Right atrium auricular region (tissue), 2 donors: ENCODE measurements around the gene KLHL22. TPM values are rescaled to one million over a fixed set of nuclear protein-coding genes. Genes with fewer than 3 reads are reported as not detected.
"Not testable (repeated sequence)": the region's sequence is repeated elsewhere in the genome, so short reads cannot be mapped to it uniquely, and the experiment has no call there.

Source experiments
- DNase-seq: peaks from one replicate; pipeline ENCODE4 v3.0.0-alpha.2; 2019; ENCODE audit warnings: low spot score
- H3K27ac ChIP-seq, 2 donors: fragments of 200-600 bp; sonication (generic); 1 replicate in 1 of 2; 2 replicates in 1 of 2; pipeline ENCODE4 v1.5.1; 2016 to 2019
- H3K27me3 ChIP-seq, 2 donors: fragments of 200-600 bp; sonication (generic); one replicate each; pipeline versions ENCODE4 v1.5.1 to v1.6.0; 2017 to 2019
- H3K36me3 ChIP-seq: fragments of 200-600 bp; sonication (generic); one replicate; pipeline ENCODE4 v1.5.1; 2016
- H3K4me1 ChIP-seq, 2 donors: fragments of 200-600 bp; sonication (generic); one replicate each; pipeline versions ENCODE4 v1.5.1 to v1.6.0; 2017 to 2019
- H3K4me3 ChIP-seq, 2 donors: fragments of 200-600 bp; sonication (generic); 1 replicate in 1 of 2; 2 replicates in 1 of 2; pipeline ENCODE4 v1.5.1; 2017 to 2019; ENCODE audit warnings: mild to moderate bottlenecking in 1 of 2, moderate library complexity in 1 of 2
- H3K9me3 ChIP-seq, 2 donors: fragments of 200-600 bp; sonication (generic); one replicate each; pipeline ENCODE4 v1.5.1; 2019
- total RNA-seq, 2 donors: library from RNA; depleted of rRNA; stranded (reverse); fragments of >200 nt; gene quantifications; one replicate each; pipeline ENCODE4 v1.1.0, GENCODE V29; 2016
- TF ChIP-seq, protein P1 (sequence below), 2 donors: fragments of 200-600 bp; sonication (generic); IDR thresholded peaks; one replicate each; pipeline ENCODE4 v1.5.1; 2019; ENCODE audit warnings: antibody characterized with exemption in 2 of 2

The KLHL22 gene, protein sequence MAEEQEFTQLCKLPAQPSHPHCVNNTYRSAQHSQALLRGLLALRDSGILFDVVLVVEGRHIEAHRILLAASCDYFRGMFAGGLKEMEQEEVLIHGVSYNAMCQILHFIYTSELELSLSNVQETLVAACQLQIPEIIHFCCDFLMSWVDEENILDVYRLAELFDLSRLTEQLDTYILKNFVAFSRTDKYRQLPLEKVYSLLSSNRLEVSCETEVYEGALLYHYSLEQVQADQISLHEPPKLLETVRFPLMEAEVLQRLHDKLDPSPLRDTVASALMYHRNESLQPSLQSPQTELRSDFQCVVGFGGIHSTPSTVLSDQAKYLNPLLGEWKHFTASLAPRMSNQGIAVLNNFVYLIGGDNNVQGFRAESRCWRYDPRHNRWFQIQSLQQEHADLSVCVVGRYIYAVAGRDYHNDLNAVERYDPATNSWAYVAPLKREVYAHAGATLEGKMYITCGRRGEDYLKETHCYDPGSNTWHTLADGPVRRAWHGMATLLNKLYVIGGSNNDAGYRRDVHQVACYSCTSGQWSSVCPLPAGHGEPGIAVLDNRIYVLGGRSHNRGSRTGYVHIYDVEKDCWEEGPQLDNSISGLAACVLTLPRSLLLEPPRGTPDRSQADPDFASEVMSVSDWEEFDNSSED
- 10 to 100 TPM; 16.0 to 21.9 TPM for total RNA-seq

DNA sequence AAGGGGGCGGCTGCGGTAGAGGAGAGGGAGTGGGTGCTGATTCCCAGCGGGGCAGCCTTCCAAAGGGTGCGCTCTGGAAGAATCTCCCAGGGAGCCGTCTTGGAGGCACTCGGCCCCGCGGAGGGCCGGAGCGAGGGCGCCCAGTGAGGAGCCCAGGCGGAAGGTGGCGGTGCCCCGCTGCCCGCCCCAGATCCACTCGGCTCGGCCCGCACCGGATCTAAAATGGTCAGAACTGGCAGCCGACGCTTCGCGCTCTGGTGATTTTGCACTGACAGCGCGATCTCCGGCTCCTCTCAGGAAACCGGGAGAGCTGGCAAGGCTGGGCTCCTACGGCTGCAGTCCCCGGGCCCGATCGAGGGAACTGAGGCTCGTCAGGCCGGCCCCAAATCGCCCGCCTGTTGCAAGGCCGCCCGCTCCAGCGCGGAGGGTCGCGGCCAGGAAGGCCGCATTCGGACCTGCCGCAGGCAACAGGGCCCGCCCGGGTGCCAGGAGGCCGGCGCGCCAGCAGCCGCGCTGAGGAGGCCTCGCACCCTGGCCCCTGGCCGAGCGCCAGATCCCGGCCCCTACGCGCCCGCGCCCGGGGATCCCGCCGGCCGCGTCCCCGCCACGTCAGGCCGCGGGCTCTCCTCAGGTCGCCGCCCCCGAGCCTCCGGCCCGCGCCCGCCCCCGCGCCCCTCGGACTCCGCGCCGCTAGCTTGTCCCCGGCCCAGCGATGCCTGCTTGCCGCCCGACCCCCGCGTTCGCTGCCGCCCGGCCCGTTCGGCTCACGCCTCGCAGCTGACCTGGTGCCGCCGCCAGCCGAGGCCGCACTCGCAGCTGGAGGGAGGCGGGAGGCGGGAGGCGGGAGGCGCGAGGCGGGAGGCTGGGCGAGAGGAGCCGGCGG is at the start of gene KLHL22:
KLHL22 (minus strand) TSS at position 818 of the 883 bp plus-strand sequence. CDS start 6,584 bp downstream, outside the sequence.
- Histone ChIP-seq H3K9me3 (no peaks in the 10 kb centered on the region), H3K27ac (peak within 1 kb of the TSS; percentile 95), H3K4me1 (peaks cover 0 to 22% of the 10 kb centered on the region in 2 donors), H3K4me3 (peak within 1 kb of the TSS; percentile 81 to 86), H3K36me3 (no peaks in the 10 kb centered on the region), H3K27me3 (no peaks in the 10 kb centered on the region)
- TF ChIP-seq, protein P1, sequence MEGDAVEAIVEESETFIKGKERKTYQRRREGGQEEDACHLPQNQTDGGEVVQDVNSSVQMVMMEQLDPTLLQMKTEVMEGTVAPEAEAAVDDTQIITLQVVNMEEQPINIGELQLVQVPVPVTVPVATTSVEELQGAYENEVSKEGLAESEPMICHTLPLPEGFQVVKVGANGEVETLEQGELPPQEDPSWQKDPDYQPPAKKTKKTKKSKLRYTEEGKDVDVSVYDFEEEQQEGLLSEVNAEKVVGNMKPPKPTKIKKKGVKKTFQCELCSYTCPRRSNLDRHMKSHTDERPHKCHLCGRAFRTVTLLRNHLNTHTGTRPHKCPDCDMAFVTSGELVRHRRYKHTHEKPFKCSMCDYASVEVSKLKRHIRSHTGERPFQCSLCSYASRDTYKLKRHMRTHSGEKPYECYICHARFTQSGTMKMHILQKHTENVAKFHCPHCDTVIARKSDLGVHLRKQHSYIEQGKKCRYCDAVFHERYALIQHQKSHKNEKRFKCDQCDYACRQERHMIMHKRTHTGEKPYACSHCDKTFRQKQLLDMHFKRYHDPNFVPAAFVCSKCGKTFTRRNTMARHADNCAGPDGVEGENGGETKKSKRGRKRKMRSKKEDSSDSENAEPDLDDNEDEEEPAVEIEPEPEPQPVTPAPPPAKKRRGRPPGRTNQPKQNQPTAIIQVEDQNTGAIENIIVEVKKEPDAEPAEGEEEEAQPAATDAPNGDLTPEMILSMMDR (IDR thresholded peaks at IDR 0.05): no peak
- DNase-seq: no peak

DNA sequence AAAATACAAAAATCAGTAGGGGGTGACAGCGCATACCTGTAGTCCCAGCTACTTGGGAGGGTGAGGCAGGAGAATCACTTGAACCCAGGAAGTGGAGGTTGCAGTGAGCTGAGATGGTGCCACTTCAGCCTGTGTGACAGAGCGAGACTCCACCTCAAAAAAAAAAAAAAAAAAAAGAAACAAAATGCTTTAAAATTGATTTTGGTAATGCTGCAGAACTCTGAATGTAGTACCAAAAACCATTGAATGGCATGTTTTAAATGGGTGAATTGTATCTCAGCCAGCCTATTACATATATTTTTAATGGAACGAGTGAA is 49.7 kb upstream of the KLHL22 start:
- H3K4me3 ChIP-seq, DNase-seq, H3K36me3 ChIP-seq, H3K27ac ChIP-seq, H3K9me3 ChIP-seq, H3K27me3 ChIP-seq: not testable (repeated sequence)
- H3K4me1 ChIP-seq: peaks cover 0 to 29% of the 10 kb centered on the region in 2 donors

DNA sequence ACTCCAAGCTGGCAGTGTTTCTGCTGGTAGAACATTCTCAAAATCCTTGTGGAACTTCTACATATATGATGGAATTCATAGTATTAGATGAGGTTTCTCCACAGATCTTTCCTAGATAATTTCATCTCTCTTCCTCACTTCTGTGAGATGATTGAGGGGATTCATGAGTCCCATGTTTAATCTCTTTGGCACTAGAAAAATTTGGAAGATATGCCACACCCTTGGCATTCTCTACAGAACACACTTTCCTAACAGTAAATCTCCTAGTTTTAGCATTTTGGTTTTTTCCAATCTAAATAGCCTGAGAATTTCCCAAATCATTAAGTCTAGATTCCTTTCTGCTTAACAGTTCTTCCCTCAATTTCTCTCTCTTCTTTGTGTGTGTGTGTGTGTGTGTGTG is 47.1 kb upstream of the KLHL22 start:
- peaks cover 0 to 19% of the 10 kb centered on the region in 2 donors for H3K4me1 ChIP-seq
- H3K36me3 ChIP-seq: peaks cover 17% of the 10 kb centered on the region
- no peak for DNase-seq
- no peak overlapping the region for H3K4me3 ChIP-seq
- no peak overlapping the region for H3K27ac ChIP-seq
- TF ChIP-seq, protein P1 (IDR thresholded peaks at IDR 0.05): no peak
- no peaks in the 10 kb centered on the region for H3K27me3 ChIP-seq
- H3K9me3 ChIP-seq: no peaks in the 10 kb centered on the region

DNA sequence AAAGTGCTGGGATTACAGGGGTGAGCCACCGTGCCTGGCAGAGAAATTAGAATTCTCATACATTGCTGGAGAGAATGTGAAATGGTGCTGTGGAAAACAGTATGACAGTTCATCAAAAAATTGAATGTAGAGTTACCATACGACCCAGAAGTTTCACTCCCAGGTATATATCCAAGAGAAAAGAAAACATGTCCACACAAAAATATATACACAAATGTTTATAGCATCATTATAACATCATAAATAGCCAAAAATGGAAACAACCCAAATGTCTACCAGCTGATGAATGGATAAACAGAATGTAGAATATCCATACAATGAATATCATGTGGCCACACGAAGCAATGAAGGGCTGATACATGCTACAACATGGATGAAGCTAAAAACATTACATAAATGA is 46.5 kb upstream of the KLHL22 start:
- H3K9me3 ChIP-seq: no peaks in the 10 kb centered on the region
- H3K27ac ChIP-seq: no peak overlapping the region
- no peak overlapping the region for H3K4me3 ChIP-seq
- TF ChIP-seq, protein P1 (IDR thresholded peaks at IDR 0.05): no peak
- peaks cover 23% of the 10 kb centered on the region for H3K36me3 ChIP-seq
- peaks cover 0 to 25% of the 10 kb centered on the region in 2 donors for H3K4me1 ChIP-seq
- no peaks in the 10 kb centered on the region for H3K27me3 ChIP-seq
- DNase-seq: no peak

DNA sequence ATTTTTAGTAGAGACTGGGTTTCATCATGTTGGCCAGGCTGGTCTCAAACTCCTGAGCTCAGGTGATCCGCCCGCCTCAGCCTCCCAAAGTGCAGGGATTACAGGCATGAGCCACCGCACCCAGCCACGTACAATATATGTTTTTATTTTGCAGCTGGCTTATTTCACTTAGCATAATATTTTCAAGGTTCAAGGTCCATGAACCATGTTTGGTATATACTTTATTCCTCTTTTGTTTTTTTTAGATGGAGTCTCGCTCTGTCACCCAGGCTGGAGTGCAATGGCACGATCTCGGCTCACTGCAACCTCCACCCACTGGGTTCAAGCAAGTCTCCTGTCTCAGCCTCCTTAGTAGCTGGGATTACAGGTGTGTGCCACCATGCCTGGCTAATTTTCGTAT is 43.3 kb upstream of the KLHL22 start:
- H3K36me3 ChIP-seq: peaks cover 22% of the 10 kb centered on the region
- DNase-seq, H3K27me3 ChIP-seq, H3K27ac ChIP-seq, H3K4me3 ChIP-seq, H3K9me3 ChIP-seq: not testable (repeated sequence)
- H3K4me1 ChIP-seq: peaks cover 0 to 35% of the 10 kb centered on the region in 2 donors

DNA sequence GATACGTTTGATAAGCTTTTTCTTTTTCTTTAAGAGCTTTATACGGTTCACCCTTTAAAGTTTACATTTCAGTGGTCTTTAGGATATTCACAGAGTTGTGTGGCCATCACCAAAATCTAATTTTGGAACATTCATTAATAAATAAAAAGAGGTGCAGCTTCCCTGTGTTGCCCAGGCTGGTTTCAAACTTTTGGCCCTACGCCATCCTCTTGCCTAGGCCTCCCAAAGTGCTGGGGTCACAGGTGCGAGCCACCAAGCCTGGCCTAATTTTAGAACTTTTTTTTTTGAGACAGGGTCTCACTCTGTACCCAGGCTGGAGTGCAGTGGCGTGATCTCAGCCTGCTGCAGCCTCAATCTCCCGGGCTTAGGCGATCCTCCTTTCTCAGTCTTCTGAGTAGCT is 42.4 kb upstream of the KLHL22 start:
- H3K36me3 ChIP-seq: peaks cover 22% of the 10 kb centered on the region
- H3K27ac ChIP-seq: peak overlapping the region in 1 of 2 donors; percentile 57
- no peaks in the 10 kb centered on the region for H3K27me3 ChIP-seq

More for the DNA sequence above, 42.4 kb upstream of the KLHL22 start:
- no peaks in the 10 kb centered on the region for H3K9me3 ChIP-seq
- DNase-seq: no peak
- peaks cover 0 to 43% of the 10 kb centered on the region in 2 donors for H3K4me1 ChIP-seq
- TF ChIP-seq, protein P1 (IDR thresholded peaks at IDR 0.05): no peak
- H3K4me3 ChIP-seq: no peak overlapping the region
